ENCODE data around the gene HS6ST1. TPM values are rescaled to one million over a fixed set of nuclear protein-coding genes. Genes with fewer than 3 reads are reported as not detected.

The HS6ST1 gene
- polyA plus RNA-seq, 10 donors: 18.7 to 49.2 (median 25.1) TPM

Other genes starting within 250 kb of the HS6ST1 start
- gene UGGT1, start 227.7 kb downstream of the HS6ST1 start, polyA plus RNA-seq (ENCODE audit: insufficient read length in 10 of 10): 10 to 100 TPM; 19.9 to 35.1 (median 26.9) TPM

All from muscle of back (tissue), 10 donors.